ENCODE results near the gene GRAMD1A.
A peak's percentile ranks its signal among the peaks of the same experiment; 100 is the strongest.
"Not testable (repeated sequence)": the region's sequence is repeated elsewhere in the genome, so short reads cannot be mapped to it uniquely, and the experiment has no call there.

Gene GRAMD1A

GRCh38 chr19:35011737-35012682 lies 11.9 kb downstream of the GRAMD1A start:
- DNase-seq (ENCODE audit: low read depth): no peak
- H3K4me3 ChIP-seq (ENCODE audit: low read depth, low read length): no peak overlapping the region
- TF ChIP-seq POLR2A (IDR thresholded peaks at IDR 0.05; ENCODE audit: extremely low read depth, insufficient read length) (no peak), CTCF (IDR thresholded peaks at IDR 0.05; ENCODE audit: low read depth, low read length) (no peak), MAX (IDR thresholded peaks at IDR 0.05; ENCODE audit: low read depth, low read length) (no peak), MYC (IDR thresholded peaks at IDR 0.05; ENCODE audit: low read depth, low read length) (no peak)

- DNase-seq (ENCODE audit: low read depth): peak; percentile 51
- TF ChIP-seq CTCF (IDR thresholded peaks at IDR 0.05; ENCODE audit: low read depth, low read length) (peak; percentile 63), POLR2A (IDR thresholded peaks at IDR 0.05; ENCODE audit: extremely low read depth, insufficient read length) (no peak)
- no peak overlapping the region for H3K4me3 ChIP-seq (ENCODE audit: low read depth, low read length)
These were observed 13.1 kb downstream of the GRAMD1A start for GRCh38 chr19:35013041-35013819.

- no peak overlapping the region for H3K4me3 ChIP-seq (ENCODE audit: low read depth, low read length)
- peak; percentile 71 for DNase-seq (ENCODE audit: low read depth)
- TF ChIP-seq POLR2A (IDR thresholded peaks at IDR 0.05; ENCODE audit: extremely low read depth, insufficient read length) (no peak), MAX (IDR thresholded peaks at IDR 0.05; ENCODE audit: low read depth, low read length) (peak; percentile 83), CTCF (IDR thresholded peaks at IDR 0.05; ENCODE audit: low read depth, low read length) (no peak), MYC (IDR thresholded peaks at IDR 0.05; ENCODE audit: low read depth, low read length) (peak; percentile 32; the same call in 1 of the 2 replicates)
These were observed 14.0 kb downstream of the GRAMD1A start for GRCh38 chr19:35013820-35014754.

- H3K4me3 ChIP-seq (ENCODE audit: low read depth, low read length); DNase-seq (ENCODE audit: low read depth): not testable (repeated sequence)
These were observed 14.7 kb downstream of the GRAMD1A start for GRCh38 chr19:35014774-35015173.

GRCh38 chr19:35015270-35015953 lies 15.3 kb downstream of the GRAMD1A start:
- no peak overlapping the region for H3K4me3 ChIP-seq (ENCODE audit: low read depth, low read length)
- DNase-seq (ENCODE audit: low read depth): no peak
- TF ChIP-seq CTCF (IDR thresholded peaks at IDR 0.05; ENCODE audit: low read depth, low read length) (no peak), MYC (IDR thresholded peaks at IDR 0.05; ENCODE audit: low read depth, low read length) (no peak), POLR2A (IDR thresholded peaks at IDR 0.05; ENCODE audit: extremely low read depth, insufficient read length) (no peak), MAX (IDR thresholded peaks at IDR 0.05; ENCODE audit: low read depth, low read length) (no peak)

All from NB4 (cell line).